Suprapubic skin (tissue), 3 donors: ENCODE results near the gene FAP.

Source experiments
- EP300 ChIP-seq: sonication (generic); formaldehyde crosslinking; IDR thresholded peaks from one replicate; pipeline ENCODE4 v1.6.1; 2017; ENCODE audit warnings: antibody characterized with exemption
- TF ChIP-seq, protein P1 (sequence below), 2 donors: fragments of 200-600 bp in 1 of 2; fragments of 450-650 bp in 1 of 2; sonication (generic) in 1 of 2; IDR thresholded peaks; one replicate each; pipeline ENCODE4 v1.5.1; 2016 to 2019; ENCODE audit warnings: antibody characterized with exemption in 2 of 2, mild to moderate bottlenecking in 1 of 2, moderate library complexity in 1 of 2

- TF ChIP-seq, protein P1, sequence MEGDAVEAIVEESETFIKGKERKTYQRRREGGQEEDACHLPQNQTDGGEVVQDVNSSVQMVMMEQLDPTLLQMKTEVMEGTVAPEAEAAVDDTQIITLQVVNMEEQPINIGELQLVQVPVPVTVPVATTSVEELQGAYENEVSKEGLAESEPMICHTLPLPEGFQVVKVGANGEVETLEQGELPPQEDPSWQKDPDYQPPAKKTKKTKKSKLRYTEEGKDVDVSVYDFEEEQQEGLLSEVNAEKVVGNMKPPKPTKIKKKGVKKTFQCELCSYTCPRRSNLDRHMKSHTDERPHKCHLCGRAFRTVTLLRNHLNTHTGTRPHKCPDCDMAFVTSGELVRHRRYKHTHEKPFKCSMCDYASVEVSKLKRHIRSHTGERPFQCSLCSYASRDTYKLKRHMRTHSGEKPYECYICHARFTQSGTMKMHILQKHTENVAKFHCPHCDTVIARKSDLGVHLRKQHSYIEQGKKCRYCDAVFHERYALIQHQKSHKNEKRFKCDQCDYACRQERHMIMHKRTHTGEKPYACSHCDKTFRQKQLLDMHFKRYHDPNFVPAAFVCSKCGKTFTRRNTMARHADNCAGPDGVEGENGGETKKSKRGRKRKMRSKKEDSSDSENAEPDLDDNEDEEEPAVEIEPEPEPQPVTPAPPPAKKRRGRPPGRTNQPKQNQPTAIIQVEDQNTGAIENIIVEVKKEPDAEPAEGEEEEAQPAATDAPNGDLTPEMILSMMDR (IDR thresholded peaks at IDR 0.05): no peak
- no peak for TF ChIP-seq EP300
Observed at GRCh38 chr2:162232027-162232426, 11.2 kb downstream of the FAP start.
